ENCODE data around the gene EIF3K. TPM values are rescaled to one million over a fixed set of nuclear protein-coding genes. Genes with fewer than 3 reads are reported as not detected.
A peak's percentile ranks its signal among the peaks of the same experiment; 100 is the strongest.

The EIF3K gene
- total RNA-seq, 4 donors from 2014 or later, result 314 to 442 (median 369) TPM

DNA sequence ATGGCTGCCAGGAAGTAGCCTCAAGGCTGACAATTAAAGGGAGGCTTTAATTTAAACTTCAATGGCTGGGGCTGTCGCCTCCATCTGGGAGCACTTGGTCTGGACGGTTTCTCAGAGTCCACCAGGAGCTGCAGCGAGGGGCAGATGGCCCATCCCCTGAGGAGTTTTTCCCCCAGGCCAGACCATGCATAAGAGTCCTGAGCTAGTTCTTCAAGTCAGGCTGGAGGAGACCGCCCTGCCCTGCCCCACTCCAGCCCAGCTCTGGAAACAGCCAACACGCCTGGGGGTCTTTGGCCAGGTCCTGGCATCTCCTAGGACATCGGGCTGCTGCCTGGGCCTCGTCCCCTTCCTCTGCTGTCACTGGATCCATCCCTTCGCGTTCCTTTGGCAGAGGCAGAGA is 23.2 kb downstream of the EIF3K start:
- Histone ChIP-seq H3K9me3 (no peaks in the 10 kb centered on the region), H3K36me3 (peaks cover 0 to 5% (median 0%) of the 10 kb centered on the region in 3 donors), H3K4me1 (peaks cover 0 to 10% (median 4%) of the 10 kb centered on the region in 4 donors), H3K27me3 (no peaks in the 10 kb centered on the region), H3K27ac (peak overlapping the region in 2 of 4 donors; percentile 1 to 66), H3K4me3 (no peak overlapping the region)
- TF ChIP-seq, protein P1, sequence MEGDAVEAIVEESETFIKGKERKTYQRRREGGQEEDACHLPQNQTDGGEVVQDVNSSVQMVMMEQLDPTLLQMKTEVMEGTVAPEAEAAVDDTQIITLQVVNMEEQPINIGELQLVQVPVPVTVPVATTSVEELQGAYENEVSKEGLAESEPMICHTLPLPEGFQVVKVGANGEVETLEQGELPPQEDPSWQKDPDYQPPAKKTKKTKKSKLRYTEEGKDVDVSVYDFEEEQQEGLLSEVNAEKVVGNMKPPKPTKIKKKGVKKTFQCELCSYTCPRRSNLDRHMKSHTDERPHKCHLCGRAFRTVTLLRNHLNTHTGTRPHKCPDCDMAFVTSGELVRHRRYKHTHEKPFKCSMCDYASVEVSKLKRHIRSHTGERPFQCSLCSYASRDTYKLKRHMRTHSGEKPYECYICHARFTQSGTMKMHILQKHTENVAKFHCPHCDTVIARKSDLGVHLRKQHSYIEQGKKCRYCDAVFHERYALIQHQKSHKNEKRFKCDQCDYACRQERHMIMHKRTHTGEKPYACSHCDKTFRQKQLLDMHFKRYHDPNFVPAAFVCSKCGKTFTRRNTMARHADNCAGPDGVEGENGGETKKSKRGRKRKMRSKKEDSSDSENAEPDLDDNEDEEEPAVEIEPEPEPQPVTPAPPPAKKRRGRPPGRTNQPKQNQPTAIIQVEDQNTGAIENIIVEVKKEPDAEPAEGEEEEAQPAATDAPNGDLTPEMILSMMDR (IDR thresholded peaks at IDR 0.05), result no peak
- no peak for TF ChIP-seq POLR2A (IDR thresholded peaks at IDR 0.05)
- no peak for DNase-seq

- H3K4me3 ChIP-seq, result no peak overlapping the region
- no peaks in the 10 kb centered on the region for H3K36me3 ChIP-seq
- peaks cover 4 to 17% (median 6%) of the 10 kb centered on the region in 4 donors for H3K4me1 ChIP-seq
- H3K27ac ChIP-seq, result peak overlapping the region in 3 of 4 donors; percentile 52 to 88 (median 78)
- H3K9me3 ChIP-seq, result no peaks in the 10 kb centered on the region
- H3K27me3 ChIP-seq, result no peaks in the 10 kb centered on the region
- DNase-seq, result peak in 2 of 3 donors; percentile 65
- TF ChIP-seq, protein P1 (IDR thresholded peaks at IDR 0.05), result no peak
- TF ChIP-seq POLR2A (IDR thresholded peaks at IDR 0.05), result peak in 1 of 2 donors; percentile 61
Measured at GRCh38 chr19:38644719-38645118, 25.7 kb downstream of the EIF3K start.

GRCh38 chr19:38647368-38647965 is 28.5 kb downstream of the EIF3K start, which contains the start of gene ACTN4:
ACTN4 (plus strand) TSS chr19:38647649; CDS start chr19:38647746, 97 bp downstream.
- H3K4me1 ChIP-seq, result peaks cover 4 to 45% (median 10%) of the 10 kb centered on the region in 4 donors
- peak; percentile 98 to 100 (median 100) for DNase-seq

GRCh38 chr19:38647966-38648768 is 29.2 kb downstream of the EIF3K start:
- peak overlapping the region; percentile 91 to 95 (median 92) for H3K27ac ChIP-seq
- no peaks in the 10 kb centered on the region for H3K27me3 ChIP-seq
- no peaks in the 10 kb centered on the region for H3K9me3 ChIP-seq
- peak overlapping the region; percentile 67 to 99 (median 88) for H3K4me3 ChIP-seq
- no peaks in the 10 kb centered on the region for H3K36me3 ChIP-seq
- peak in 1 of 3 donors; percentile 62 for DNase-seq
- peaks cover 4 to 48% (median 11%) of the 10 kb centered on the region in 4 donors for H3K4me1 ChIP-seq
- TF ChIP-seq, protein P1 (IDR thresholded peaks at IDR 0.05), result no peak
- no peak for TF ChIP-seq POLR2A (IDR thresholded peaks at IDR 0.05)

More at GRCh38 chr19:38647368-38647965, 28.5 kb downstream of the EIF3K start, which contains the start of gene ACTN4:
- Histone ChIP-seq H3K36me3 (no peaks in the 10 kb centered on the region), H3K4me3 (peak within 1 kb of the TSS; percentile 67 to 99 (median 88)), H3K27ac (peak within 1 kb of the TSS; percentile 91 to 95 (median 92)), H3K9me3 (no peaks in the 10 kb centered on the region), H3K27me3 (no peaks in the 10 kb centered on the region)
- TF ChIP-seq, protein P1 (IDR thresholded peaks at IDR 0.05), result peak in 1 of 6 experiments; percentile 11
- peak; percentile 99 for TF ChIP-seq POLR2A (IDR thresholded peaks at IDR 0.05)

GRCh38 chr19:38648769-38649304 is 29.8 kb downstream of the EIF3K start:
- no peaks in the 10 kb centered on the region for H3K9me3 ChIP-seq
- peak overlapping the region; percentile 67 to 99 (median 88) for H3K4me3 ChIP-seq
- DNase-seq, result no peak
- H3K36me3 ChIP-seq, result no peaks in the 10 kb centered on the region
- TF ChIP-seq, protein P1 (IDR thresholded peaks at IDR 0.05), result no peak
- TF ChIP-seq POLR2A (IDR thresholded peaks at IDR 0.05), result no peak
- no peaks in the 10 kb centered on the region for H3K27me3 ChIP-seq
- peak overlapping the region; percentile 91 to 95 (median 92) for H3K27ac ChIP-seq
- peaks cover 4 to 55% (median 11%) of the 10 kb centered on the region in 4 donors for H3K4me1 ChIP-seq
